Upper lobe of left lung (tissue), 6 donors: ENCODE results near the gene USP37. TPM values are rescaled to one million over a fixed set of nuclear protein-coding genes. Genes with fewer than 3 reads are reported as not detected.

Experiments used
- ATAC-seq, 2 donors: fragments of 200-7000 bp; cut with Tn5 transposase; one replicate each; pipeline ENCODE4 v1.9.1; 2022; ENCODE audit warnings: mild to moderate bottlenecking in 2 of 2, moderate library complexity in 2 of 2; ENCODE audit not compliant: low FRiP score in 2 of 2
- DNase-seq, 2 donors: peaks; one replicate each; pipeline ENCODE4 v3.0.0-alpha.2; 2019 to 2020
- H3K27ac ChIP-seq, 4 donors: fragments of 200-600 bp; sonication (generic); one replicate each; pipeline ENCODE4 v1.5.1; 2016 to 2019
- H3K27me3 ChIP-seq, 4 donors: fragments of 200-600 bp; sonication (generic); one replicate each; pipeline ENCODE4 v1.5.1; 2017 to 2019
- H3K36me3 ChIP-seq, 4 donors: fragments of 200-600 bp; sonication (generic); one replicate each; pipeline ENCODE4 v1.5.1; 2016 to 2019
- H3K4me1 ChIP-seq, 4 donors: fragments of 200-600 bp; sonication (generic); one replicate each; pipeline ENCODE4 v1.5.1; 2018 to 2019
- H3K4me3 ChIP-seq, 4 donors: fragments of 200-600 bp; sonication (generic); one replicate each; pipeline ENCODE4 v1.5.1; 2017 to 2019; ENCODE audit warnings: mild to moderate bottlenecking in 2 of 4, moderate library complexity in 1 of 4
- H3K9me3 ChIP-seq, 4 donors: fragments of 200-600 bp; sonication (generic); one replicate each; pipeline ENCODE4 v1.5.1; 2018 to 2019
- EP300 ChIP-seq, 4 donors: sonication (generic); formaldehyde crosslinking; IDR thresholded peaks; one replicate each; pipeline ENCODE4 v1.5.1; 2017; ENCODE audit warnings: antibody characterized with exemption in 4 of 4, control low read depth in 2 of 4
- POLR2A ChIP-seq, 4 donors: fragments of 450-650 bp; IDR thresholded peaks; one replicate each; pipeline ENCODE4 v1.5.1; 2016 to 2017; ENCODE audit warnings: antibody characterized with exemption in 4 of 4, mild to moderate bottlenecking in 2 of 4
- POLR2AphosphoS5 ChIP-seq, 2 donors: sonication (generic); formaldehyde crosslinking; IDR thresholded peaks; one replicate each; pipeline ENCODE4 v1.5.1; 2017; ENCODE audit warnings: antibody characterized with exemption in 2 of 2
- WGBS, 2 donors: methylation state at CpG; one replicate each; pipeline ENCODE4 v1.1.5; 2017 to 2018; 5-methylcytosine and 5-hydroxymethylcytosine counted together
- total RNA-seq, 6 donors: library from RNA; depleted of rRNA in 4 of 6; stranded (reverse); fragments of >200 nt in 4 of 6; gene quantifications; one replicate each; pipeline versions ENCODE4 v1.1.0 to v1.2.1, GENCODE V29; 2016 to 2021
- TF ChIP-seq, protein P1 (sequence below), 6 experiments: fragments of 450-650 bp in 4 of 6; fragments of 200-600 bp in 2 of 6; sonication (generic) in 2 of 6; IDR thresholded peaks; one replicate each; pipeline ENCODE4 v1.5.1; 2016 to 2019; ENCODE audit warnings: antibody characterized with exemption in 6 of 6
- donor health status: DM: no; HTN: no; CAD: no; lungs with moderate emphysema.
- donor health status: DM: no; HTN: yes; CAD: no; lungs with severe emphysema.

USP37 gene
- total RNA-seq, 6 donors from 2014 or later, result 9.0 to 31.4 (median 13.1) TPM

DNA sequence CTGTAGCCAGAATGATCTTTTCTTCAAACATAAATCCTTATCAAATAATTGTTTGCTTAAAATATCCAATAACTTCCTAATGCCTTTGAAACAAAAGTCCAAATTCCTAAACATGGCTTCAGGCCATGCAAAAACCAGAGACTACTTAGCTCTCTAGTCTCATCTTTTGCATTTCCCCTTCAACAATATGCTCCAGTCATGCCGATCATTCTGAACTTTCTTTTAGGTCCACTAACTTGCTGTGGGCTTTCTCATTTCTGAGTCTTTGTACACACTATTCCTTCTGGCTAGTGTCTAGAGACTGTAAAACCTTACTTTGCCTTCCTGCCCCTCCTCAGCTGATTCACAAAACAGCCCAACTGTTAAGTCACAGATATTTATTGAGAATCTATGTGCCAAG, 97.7 kb downstream of the USP37 start:
- no peak for ATAC-seq
- no peaks in the 10 kb centered on the region for H3K9me3 ChIP-seq
- DNase-seq, result no peak
- peaks cover 0 to 57% (median 5%) of the 10 kb centered on the region in 4 donors for H3K36me3 ChIP-seq
- TF ChIP-seq, protein P1, sequence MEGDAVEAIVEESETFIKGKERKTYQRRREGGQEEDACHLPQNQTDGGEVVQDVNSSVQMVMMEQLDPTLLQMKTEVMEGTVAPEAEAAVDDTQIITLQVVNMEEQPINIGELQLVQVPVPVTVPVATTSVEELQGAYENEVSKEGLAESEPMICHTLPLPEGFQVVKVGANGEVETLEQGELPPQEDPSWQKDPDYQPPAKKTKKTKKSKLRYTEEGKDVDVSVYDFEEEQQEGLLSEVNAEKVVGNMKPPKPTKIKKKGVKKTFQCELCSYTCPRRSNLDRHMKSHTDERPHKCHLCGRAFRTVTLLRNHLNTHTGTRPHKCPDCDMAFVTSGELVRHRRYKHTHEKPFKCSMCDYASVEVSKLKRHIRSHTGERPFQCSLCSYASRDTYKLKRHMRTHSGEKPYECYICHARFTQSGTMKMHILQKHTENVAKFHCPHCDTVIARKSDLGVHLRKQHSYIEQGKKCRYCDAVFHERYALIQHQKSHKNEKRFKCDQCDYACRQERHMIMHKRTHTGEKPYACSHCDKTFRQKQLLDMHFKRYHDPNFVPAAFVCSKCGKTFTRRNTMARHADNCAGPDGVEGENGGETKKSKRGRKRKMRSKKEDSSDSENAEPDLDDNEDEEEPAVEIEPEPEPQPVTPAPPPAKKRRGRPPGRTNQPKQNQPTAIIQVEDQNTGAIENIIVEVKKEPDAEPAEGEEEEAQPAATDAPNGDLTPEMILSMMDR (IDR thresholded peaks at IDR 0.05), result no peak
- TF ChIP-seq POLR2AphosphoS5 (IDR thresholded peaks at IDR 0.05) (no peak), POLR2A (IDR thresholded peaks at IDR 0.05) (no peak), EP300 (IDR thresholded peaks at IDR 0.05) (no peak)
- no peaks in the 10 kb centered on the region for H3K27me3 ChIP-seq
- H3K4me1 ChIP-seq, result no peaks in the 10 kb centered on the region
- WGBS, 2 donors, result 0 to 5% methylated on average over 1 of the region's 1 CpG
- no peak overlapping the region for H3K27ac ChIP-seq
- H3K4me3 ChIP-seq, result no peak overlapping the region

DNA sequence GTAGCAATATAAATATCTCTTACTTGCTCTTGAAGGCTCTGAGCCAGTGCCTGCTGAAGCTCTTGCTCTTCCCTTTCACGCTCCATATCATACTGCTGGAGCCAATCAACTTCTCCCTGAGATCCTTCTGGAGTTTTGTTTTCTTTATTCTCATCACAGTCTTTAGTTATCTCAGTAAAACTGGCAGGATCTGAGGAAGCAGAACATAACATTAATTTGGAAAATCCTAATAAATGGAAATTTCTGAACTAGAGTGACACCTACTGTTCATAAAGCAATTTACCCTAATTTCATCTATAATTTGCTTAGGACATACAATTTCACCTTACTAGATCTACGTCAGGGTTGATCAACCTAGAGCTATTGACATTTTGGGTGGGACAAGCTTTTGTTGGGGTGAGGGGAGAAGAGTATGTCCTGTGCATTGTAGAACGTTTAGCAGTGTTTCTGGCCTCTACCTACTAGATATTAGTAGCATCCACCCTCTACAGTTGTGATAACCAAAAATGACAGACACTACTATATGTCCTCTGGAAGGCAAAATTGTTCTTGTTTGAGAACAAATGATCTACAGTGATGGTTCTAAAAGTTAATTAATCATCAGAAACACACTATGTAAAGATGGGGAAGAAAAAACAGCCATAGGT, 102.0 kb downstream of the USP37 start:
- Histone ChIP-seq H3K4me1 (no peaks in the 10 kb centered on the region), H3K4me3 (no peak overlapping the region), H3K36me3 (peaks cover 4 to 54% (median 13%) of the 10 kb centered on the region in 4 donors), H3K27me3 (no peaks in the 10 kb centered on the region), H3K9me3 (no peaks in the 10 kb centered on the region), H3K27ac (peak overlapping the region in 1 of 4 donors; percentile 16)
- DNase-seq (no peak), ATAC-seq (peak in 1 of 2 donors; percentile 35)
- no peak for TF ChIP-seq EP300 (IDR thresholded peaks at IDR 0.05)
- no peak for TF ChIP-seq POLR2AphosphoS5 (IDR thresholded peaks at IDR 0.05)
- TF ChIP-seq, protein P1 (IDR thresholded peaks at IDR 0.05), result peak; percentile 22 to 52 (median 38)
- no peak for TF ChIP-seq POLR2A (IDR thresholded peaks at IDR 0.05)
- WGBS, 2 donors, result 39 to 41% methylated on average over 3 of the region's 3 CpGs

DNA sequence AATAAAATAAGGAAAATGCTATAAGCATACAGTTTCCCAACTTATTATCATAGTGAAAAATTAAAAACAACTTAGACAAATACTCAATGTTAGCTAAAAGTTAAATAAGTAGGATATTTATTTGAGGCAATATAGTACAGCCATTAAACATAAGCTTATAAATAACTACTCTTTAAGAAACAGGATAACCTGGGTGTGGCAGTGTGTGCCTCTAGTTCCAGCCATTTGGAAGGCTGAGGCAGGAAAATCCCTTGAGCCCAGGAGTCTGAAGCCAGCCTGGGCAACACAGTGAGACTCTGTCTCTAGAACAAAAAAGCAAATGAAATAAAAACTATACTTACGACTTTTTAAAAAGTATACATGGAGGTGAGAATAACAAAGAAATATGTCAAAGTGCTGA, 109.6 kb downstream of the USP37 start:
- no peak for DNase-seq
- TF ChIP-seq POLR2A (IDR thresholded peaks at IDR 0.05), result no peak
- H3K36me3 ChIP-seq, result peaks cover 11 to 79% (median 29%) of the 10 kb centered on the region in 4 donors
- no peaks in the 10 kb centered on the region for H3K27me3 ChIP-seq
- peak overlapping the region in 1 of 4 donors; percentile 46 for H3K27ac ChIP-seq
- no peak for ATAC-seq
- WGBS, 2 donors, result 59 to 83% methylated on average over 1 of the region's 1 CpG
- H3K4me1 ChIP-seq, result no peaks in the 10 kb centered on the region
- no peaks in the 10 kb centered on the region for H3K9me3 ChIP-seq
- H3K4me3 ChIP-seq, result no peak overlapping the region

DNA sequence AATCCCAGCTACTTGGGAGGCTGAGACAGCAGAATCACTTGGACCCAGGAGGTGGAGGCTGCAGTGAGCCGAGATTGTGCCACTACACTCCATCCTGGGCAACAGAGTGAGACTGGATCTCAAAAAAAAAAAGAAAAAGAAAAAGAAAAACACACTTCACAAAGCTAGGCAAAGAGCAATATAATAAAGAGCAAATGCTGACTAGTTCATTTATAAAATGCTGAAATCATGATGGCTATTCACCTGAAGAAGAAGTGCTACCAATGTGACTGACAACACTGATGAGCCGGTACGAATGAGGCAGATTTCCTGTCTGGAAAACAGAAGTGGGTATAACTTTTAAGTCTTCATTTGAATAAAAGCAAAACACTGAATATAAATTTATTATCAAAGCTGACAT, 111.3 kb downstream of the USP37 start:
- no peaks in the 10 kb centered on the region for H3K4me1 ChIP-seq

DNA sequence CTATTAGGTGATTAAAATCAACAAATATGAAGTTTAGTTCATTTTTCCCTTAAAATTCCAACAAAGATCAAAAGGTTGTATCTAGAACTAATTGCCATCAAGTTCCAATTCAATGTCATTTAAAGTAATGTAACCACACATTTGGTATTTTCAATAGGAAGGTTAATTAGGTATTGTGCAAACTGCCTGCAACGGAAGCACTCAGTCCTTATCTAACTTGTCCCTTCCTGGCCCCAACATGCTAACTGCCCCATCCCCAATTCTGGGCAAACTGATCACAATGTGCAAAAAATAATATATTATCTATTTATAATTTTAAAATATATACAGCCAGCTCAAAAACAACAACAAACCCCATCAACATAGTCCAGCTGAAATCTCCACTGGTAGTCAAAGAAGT, 116.1 kb downstream of the USP37 start:
- WGBS, 2 donors, result 67 to 79% methylated on average over 1 of the region's 1 CpG
- peaks cover 7 to 59% (median 18%) of the 10 kb centered on the region in 4 donors for H3K36me3 ChIP-seq
- DNase-seq, result no peak

More for the DNA sequence above, 111.3 kb downstream of the USP37 start:
- Histone ChIP-seq H3K27ac (no peak overlapping the region), H3K4me3 (no peak overlapping the region), H3K36me3 (peaks cover 7 to 81% (median 20%) of the 10 kb centered on the region in 4 donors), H3K27me3 (no peaks in the 10 kb centered on the region), H3K9me3 (no peaks in the 10 kb centered on the region)
- ATAC-seq (no peak), DNase-seq (no peak)
- TF ChIP-seq POLR2A (IDR thresholded peaks at IDR 0.05), result no peak
- no peak for TF ChIP-seq EP300 (IDR thresholded peaks at IDR 0.05)
- TF ChIP-seq, protein P1 (IDR thresholded peaks at IDR 0.05), result no peak
- TF ChIP-seq POLR2AphosphoS5 (IDR thresholded peaks at IDR 0.05), result no peak
- 89 to 92% methylated on average over 3 of the region's 3 CpGs for WGBS, 2 donors

More for the DNA sequence above, 116.1 kb downstream of the USP37 start:
- no peaks in the 10 kb centered on the region for H3K9me3 ChIP-seq
- ATAC-seq, result no peak
- H3K27ac ChIP-seq, result no peak overlapping the region
- TF ChIP-seq, protein P1 (IDR thresholded peaks at IDR 0.05), result no peak
- TF ChIP-seq EP300 (IDR thresholded peaks at IDR 0.05) (no peak), POLR2AphosphoS5 (IDR thresholded peaks at IDR 0.05) (no peak), POLR2A (IDR thresholded peaks at IDR 0.05) (no peak)
- no peaks in the 10 kb centered on the region for H3K27me3 ChIP-seq
- no peak overlapping the region for H3K4me3 ChIP-seq
- H3K4me1 ChIP-seq, result no peaks in the 10 kb centered on the region
